DMS53 treated with DMSO at 0.1 percent for 48 hours (cell line): ENCODE data around the gene MAP4K5.

Source experiments
- DNase-seq: peaks from one replicate; lab custom pipeline; 2025; ENCODE audit not compliant: unreplicated experiment; lab: John Stamatoyannopoulos, UW

Gene MAP4K5

DNA sequence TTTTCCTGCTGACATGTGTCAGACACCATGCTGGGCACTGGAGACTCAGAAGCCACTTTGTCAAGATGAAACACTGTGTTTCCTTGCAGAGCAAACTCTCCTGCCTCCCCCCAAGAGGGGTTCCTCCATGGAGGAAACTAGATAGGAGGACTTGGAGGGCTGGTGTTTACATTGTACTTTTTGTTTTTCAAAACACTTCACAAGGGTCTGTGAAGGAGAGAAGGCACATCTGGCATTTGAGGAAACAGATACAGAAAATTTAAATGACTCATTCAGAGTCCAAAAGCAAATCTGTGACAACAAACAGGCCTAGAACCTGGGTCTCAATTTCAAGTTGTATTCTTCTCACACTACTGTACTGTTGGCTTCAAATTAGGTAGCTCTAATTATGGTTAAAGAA is 128.9 kb downstream of the MAP4K5 start:
- DNase-seq = peak; percentile 60

DNA sequence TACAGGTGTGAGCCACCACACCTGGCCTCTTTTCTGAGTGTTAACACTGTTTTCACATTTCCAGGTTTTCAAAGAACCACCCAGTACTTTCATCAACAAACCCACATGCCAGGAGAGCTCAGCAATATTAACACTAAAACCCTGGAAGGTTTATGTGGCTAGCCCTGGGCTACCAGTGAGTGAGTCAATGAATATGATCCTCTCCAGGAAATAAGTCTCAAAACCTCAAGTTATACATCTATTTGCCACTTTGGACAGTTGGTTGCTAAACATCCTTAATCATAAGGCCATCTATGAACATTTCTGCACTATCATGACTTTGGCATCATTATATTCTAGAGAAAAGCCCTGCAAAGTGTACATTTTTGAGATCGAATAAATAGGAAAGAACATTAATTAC is 129.4 kb downstream of the MAP4K5 start:
- no peak for DNase-seq

DNA sequence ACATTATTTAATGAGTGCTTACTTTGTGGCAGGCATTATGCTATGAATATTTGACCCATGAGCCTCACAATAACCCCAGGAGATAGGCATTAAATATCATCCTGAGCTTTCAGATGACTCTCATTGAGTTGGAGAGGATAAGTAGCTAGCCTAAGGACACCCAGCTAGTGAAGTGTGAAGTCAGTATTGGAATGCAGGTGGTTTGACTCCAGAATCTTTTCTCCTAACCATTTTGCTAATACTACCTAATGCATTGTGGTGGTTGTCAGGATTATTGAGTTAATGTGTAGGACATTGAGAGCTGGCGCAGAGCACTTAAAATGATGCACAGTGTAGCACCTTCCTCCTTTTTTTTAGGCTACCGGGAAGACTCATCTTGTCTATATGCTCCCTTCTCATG is 131.9 kb downstream of the MAP4K5 start:
- no peak for DNase-seq

DNA sequence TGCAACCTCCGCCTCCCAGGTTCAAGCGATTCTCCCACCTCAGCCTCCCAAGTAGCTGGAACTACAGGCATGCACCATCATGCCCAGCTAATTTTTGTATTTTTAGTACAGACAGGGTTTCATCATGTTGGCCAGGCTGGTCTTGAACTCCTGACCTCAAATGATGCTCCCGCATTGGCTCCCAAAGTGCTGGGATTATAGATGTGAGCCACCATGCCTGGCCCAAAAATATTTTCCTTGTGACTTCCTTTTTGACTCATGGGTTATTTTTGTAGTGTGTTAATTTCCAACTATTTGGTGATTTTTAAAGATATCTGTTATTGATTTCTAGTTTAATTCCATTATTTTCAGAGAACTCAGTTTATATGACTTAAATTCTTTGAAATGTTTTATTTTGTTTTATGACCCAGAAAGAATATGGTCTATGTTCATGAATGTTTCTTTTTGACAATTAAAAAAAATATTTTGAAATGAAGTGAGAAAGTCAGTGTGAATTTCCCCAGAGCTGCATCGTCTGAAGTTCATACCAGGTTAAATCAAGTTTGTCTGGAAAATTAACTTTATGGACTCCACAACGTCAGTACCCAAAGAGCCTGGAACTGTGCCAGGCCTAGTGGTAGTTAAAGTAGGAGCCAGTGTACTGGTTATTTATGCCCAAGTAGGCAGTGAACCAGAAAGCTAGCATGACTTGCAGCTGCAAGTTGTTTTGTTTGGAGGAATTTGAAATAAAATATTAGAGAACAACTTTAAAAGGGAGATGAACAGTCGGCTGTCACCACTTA is 132.9 kb downstream of the MAP4K5 start:
- no peak for DNase-seq

DNA sequence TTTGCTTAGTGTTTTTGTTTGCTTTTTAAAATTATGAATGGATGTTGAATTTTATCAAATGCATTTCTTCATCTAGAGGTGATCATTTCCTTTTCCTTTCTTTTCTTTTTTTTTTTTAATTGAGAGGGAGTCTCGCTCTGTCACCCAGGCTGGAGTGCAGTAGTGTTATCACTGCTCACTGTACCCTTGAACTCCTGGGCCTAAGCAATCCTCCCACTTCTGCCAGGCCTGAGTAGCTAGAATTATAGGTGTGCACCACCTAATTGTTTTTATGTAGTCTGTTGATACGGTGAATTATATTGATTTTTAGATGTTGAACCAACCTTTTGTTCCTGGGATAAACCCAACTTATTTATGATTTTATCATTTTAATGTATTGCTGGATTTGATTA is 134.2 kb downstream of the MAP4K5 start:
- no peak for DNase-seq

DNA sequence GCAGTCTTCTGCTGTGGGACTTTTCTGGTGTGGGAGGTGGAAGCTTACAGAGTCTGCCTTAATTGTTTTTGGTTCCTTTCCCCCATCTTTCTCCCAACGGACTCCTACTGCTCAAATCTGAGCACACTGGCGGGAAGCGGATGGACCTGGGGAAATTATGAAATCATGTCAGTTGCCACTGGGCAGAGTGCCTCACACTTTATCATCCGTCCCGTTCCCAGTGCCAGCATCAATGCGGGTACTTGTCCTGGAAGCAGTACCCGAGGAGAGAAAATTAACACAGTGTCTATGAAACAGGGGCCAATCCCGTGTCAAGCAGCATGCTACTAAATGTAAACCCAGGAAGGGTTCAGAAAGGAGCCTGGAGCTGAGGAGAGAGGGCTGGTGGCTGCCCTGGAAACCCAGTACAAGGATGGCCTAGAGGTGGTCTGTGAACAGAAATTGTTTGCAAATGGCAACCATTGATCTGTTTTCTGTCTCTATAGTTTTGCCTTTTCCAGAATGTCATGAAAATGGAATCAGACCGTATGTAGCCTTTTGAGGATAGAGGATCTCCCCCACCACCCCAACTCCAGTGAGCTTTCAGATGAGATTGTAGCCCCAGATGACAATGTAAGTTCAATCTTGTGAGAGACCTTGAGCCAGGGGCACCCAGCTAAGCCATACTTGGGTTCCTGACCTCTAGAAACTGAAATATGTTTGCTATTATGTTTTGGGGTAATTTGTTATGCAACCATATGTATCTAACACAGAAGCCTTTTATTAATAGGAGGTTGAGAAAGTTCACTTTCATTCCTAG is 134.8 kb downstream of the MAP4K5 start:
- DNase-seq = no peak

DNA sequence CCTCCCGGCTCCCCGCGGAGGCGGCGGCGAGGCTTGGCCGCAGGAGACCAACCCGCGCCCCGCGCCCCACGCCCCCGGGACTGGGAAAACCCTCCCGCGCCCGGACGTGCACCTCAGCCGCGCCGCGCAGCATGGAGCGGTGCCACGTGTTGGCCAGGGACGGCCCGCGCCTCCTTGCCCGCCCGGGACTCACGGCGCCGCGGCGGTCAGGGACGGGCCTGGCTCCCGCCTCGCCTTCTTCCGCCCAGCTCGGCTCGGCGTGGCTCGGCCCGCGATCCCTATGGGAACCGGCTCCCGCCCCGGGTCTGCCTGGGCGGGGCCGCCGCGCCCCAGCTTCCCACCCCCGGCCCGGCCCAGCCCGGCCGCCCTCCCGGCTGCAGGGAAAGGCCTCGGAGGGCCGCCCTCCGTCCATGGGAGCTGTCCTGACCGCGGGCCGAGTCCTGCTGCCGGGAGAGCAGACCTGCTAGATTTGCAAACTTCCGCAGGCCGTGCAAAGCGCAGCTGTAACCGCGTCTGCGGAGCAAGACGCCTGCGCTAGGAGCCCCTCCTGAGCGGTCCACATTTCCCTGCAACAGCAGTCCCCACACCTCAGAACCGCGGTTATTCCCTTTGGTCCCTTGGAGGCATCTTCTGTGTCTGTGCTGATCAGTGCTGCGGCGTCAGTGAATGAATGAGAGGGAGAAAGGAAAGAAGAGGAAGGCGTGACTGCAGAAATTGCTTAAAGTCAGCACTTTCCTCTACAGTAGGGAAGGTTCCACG is 135.6 kb downstream of the MAP4K5 start, which contains the start of gene CDKL1:
Gene CDKL1, minus strand, starts transcription at position 251 of the 759 bp plus-strand sequence. CDS start 1,013 bp downstream, outside the sequence.
- peak; percentile 60 for DNase-seq

DNA sequence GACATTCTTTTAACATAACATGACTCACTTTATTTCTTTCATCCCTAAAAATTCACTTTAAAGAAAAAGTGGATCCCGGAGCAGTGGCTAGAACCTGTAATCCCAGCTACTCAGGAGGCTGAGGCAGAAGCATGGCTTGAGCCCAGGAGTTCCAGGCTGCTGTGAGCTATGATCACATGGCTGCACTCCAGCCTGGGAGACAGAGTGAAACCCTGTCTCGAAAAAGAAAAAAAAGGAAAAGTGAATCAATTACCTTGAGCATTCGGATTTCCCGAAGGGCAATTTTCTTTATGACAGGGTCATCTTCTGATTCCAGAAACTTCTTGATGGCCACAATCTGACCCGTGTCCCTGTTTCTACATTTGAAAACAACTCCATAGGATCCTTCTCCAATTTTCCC is 136.9 kb downstream of the MAP4K5 start:
- DNase-seq = no peak

DNA sequence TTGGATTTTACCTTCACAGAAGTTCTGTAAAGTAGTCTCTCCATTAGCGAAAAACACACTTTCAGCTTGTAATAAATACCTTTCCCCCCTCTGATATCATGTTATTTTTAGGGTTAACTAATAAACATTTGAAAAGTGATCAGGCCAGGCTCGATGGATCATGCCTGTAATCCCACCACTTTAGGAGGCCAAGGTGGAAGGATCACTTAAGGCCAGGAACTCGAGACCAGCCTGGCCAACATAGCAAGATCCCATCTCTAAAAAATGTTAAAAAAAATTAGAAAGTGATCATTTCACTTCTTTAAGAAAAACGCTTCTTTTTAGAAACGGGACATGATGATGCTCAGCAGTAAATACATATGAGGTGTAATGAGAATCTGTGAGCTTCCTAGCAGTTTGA is 137.7 kb downstream of the MAP4K5 start:
- DNase-seq = no peak

DNA sequence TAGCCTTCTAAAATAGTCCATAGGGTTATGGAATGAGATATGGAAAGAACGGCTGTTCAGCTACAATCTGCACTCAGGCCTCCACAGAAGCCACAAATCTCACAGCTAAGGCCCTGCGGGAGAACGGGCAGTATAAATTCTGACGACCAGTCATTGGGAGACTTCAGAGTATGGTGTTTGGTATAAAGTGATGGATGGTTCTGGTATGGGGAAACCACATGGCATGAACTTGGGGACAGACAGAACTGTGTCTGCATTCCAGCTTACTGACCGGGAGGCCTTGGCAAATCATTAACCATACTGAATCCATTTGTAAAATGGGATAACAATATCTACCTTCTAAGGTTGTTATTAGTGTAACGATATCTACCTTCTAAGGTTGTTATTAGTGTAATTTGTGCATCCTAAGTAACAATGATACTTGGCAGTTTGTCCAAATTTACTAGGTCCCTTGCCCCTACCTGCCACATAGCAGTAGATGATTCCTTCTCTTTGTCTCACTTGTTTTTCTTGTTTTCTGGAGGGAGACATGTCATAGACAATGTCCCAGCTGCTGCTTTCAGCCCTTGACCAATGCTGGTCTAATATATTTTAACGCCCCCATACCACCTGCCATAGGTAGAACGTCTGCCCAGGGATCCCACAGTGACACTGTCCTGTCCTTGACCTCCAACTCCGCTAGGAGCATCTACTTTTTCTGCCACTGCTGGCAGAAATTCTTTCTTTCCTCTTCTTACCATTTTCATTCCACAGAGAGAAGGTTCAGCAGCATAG is 142.5 kb downstream of the MAP4K5 start:
- DNase-seq = peak; percentile 66

DNA sequence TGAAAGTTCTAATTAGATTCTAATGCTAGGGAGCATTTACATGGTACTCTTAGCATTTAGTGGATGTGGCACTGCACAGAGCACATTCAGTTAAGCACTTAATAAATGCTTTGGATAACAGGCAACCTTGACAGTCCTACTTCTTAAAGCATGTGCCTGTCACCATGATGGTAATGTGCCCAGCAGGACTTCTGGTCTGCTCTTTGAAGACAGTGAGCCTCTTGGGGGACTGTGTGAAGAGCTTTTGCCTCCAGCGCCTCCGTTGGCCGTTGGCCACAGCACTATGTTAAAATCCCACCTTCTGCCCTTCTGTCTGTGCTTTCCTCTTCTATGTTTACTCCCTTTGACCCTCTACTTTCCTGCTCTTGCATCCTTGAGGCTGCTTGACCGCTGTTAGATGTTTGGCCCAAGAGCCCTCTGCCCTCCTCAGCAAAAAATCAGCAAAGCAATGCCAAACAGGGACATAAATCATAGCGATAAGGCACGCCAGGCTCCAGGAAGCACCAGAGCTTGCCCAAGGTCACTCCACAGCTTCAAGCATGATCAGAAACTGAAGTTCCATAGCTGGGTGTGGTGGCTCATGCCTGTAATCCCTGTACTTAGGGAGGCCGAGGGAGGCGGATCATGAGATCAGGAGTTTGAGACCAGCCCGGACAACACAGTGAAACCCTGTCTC is 144.0 kb downstream of the MAP4K5 start:
- DNase-seq = no peak

DNA sequence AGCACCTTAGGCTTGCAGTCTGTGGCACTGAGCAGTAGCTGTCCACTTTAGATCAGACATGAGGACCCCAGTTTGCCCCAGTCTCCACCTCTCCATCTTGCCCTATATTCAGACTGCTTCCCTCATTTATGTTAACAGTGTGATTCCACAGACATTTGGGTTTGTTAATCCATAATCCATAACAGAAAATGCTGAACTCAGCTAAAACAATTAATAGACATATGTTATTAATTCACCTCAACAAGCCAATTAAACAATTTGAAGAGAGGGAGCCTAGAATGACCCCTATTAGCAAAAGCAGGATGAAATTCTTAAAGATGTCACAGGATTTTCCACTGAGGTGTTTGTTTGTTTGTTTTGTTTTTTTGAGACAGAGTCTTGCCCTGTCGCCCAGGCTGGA is 144.8 kb downstream of the MAP4K5 start:
- no peak for DNase-seq

DNA sequence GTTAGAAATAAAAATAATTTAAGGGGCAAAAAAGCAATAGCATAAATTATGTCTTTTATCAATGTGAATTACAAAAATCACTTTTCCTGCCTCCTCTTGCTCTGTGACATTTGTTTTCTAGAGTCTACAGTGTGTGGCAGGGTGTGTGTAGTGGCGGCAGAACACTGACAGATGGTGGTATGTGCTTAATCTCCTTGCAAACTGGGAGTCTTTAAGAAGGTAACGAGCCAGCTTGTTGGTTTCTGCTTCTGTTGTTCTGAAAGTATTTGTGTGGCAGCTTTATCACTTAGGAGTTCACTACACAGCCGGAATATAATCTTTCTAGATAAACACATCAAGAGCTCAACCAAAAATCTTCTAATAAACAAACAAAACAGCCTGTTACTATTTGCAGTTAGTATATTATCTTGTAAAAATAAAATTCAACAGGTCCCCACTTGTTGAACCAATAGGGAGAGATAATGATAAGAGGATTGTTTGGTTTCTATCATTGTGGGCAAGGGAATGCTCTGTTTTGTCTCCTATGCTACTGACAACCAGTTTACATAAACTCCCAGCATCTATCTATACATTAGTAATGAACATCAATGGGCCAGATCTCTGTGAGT is 148.6 kb downstream of the MAP4K5 start:
- no peak for DNase-seq

DNA sequence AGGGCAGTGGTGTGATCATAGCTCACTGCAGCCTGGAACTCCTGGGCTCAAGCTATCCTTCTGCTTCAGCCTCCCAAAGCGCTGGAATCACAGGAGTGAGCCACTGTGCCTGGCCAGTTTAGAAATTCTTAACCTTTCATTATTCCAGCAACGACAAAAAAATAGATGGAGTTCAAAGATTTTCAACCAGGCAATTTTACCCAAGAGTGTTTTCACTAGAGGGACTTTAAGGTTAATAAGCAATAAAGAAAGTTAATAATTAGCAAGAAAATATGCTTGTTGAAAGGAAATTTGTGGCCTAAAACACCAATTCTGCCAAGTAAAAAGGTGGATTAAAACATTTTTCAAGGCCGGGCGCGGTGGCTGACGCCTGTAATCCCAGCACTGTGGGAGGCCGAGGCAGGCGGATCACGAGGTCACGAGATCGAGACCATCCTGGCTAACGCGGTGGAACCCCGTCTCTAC is 150.5 kb downstream of the MAP4K5 start:
- no peak for DNase-seq

DNA sequence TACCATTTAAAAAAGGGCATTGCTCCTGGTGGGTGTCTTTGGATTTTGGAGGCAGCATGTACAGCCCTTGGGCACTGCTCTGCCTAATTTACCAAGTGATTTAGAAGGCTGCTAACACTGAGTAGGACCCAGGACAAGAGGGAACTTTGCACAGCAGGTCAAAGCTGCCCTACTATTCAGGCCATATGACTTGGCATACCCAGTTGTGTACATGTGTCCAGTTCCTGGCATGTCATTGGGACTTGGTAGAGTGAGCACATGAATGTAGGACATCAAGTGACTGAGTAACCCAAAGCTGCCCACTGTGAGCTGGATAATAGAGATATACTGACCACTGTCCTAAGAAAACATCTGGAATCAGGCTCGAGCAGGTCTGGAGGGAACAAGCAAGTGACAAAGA is 151.4 kb downstream of the MAP4K5 start:
- DNase-seq = no peak

DNA sequence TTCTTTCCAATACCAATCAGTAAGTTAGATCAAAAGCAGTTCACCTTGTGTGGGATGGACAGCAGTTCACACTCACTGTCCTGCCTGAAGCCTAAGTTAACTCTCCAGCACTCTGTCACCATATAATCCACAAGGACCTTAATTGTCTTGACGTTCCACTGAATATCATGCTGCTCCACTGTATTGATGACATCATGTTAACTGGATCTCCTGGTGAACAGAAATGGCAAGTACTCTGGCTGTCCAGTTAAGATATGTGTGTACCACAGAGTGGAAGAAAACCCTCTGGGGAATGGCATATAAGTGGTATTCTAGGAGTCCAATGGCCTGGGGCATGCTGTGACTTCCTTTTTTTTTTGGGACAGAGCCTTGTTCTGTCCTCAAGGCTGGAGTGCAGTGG is 151.9 kb downstream of the MAP4K5 start:
- DNase-seq = no peak

DNA sequence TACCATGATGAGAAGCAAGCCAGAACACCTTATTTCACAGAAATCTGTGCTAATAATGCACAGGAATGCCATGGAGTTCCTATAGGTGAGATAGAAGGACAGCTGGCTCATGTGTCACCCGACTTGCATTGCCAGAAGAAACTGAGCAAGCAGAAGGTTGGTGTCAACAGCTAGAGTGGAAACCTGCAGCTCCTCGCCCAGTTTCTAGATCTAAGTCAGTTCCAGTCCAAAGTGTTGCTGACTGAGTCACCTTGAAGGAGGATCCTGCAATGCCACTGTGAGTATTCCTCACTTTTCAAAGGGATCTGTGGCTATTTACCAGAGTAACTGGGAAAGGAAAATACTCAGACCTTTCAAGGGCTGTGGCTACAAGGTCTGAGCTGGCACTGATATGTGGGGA is 152.8 kb downstream of the MAP4K5 start:
- no peak for DNase-seq

DNA sequence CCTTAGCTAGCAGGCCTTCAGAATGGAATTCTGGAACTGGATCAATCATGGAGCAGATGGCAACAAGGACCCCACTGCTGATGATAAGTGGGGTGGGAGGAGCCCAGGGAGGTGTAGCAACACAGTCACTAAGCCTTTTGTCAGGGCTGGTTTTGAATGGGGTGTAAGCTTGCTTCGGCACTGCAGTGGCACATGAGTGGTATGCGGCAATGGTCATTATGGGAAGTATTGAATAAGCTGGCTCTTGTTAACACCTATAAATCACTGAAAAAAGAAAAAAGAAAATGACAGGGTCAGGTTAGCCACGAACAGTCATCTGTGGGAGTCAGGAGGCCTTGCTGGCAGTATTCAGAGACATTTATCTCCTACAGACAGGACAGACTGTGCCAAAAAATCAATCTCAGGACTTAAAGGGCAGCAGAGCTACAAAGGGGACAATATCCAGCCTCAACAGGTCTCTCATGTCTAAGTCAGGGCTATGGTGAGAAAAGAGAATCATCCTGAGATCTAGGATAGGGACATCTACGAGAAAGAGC is 154.8 kb downstream of the MAP4K5 start:
- no peak for DNase-seq

DNA sequence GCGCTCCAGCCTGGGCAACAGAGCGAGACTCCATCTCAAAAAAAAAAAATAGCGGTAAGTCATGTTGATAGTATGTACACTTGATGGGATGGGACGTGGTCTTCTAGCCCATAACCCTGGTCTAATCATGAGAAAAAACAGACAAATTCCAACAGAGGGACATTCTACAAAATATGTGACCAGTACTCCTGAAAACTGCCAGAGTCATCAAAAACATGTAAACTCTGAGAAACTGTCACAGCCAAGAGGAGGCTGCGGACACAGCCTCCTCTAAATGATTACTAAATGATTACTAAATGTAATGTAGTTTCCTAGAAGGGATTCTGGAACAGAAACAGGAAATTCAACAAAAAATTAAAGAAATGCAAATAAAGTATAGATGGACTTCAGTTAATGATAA is 156.6 kb downstream of the MAP4K5 start:
- no peak for DNase-seq

DNA sequence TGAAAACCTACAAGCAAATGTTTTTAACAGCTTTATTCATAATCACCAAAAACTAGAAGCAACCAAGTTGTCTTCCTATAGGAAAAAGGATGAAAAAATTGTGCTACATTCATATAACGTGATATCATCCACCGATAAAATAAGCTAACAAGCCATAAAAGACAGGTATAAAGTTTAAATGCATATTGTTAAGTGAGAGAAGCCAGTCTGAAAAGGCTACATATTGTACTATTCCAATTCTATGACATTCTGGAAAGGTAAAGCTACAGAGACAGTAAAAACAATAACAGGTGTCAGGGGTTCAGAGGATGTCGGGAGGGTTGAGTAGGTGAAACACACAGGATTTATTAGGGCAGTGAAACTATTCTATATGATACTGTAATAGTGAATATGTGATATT is 158.4 kb downstream of the MAP4K5 start:
- DNase-seq = no peak
